ENCODE data around the gene CDC73. TPM values are rescaled to one million over a fixed set of nuclear protein-coding genes. Genes with fewer than 3 reads are reported as not detected.

The CDC73 gene
- total RNA-seq, 1 experiment from 2014 or later = 63.2 TPM

DNA sequence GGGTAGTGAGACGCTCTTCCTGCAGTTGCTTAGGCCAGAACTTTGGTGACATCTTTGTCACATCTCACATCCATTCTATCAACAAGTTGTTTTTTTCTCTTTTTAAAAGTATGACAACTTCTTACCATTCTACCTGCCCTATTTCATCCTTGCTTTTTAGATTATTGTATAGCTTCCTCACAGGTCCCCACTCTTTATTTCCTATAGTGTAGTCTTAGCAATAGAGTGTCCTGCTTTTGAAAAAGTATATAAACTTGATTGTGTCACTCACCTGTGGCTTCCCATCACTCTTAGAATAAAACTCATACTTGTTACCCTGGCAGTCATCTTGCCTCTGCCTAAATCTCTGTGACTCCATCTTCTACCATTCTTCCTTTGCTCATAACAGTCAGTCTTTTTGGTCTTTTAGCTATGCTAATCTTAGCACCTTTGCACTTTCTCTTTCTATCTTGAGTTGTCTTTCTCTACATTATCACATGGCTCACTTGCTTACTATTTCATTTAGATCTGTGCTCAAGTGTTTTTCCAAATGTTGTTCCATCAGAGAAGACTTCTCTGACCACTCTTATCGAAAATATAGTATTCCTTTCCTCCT, 9.5 kb downstream of the CDC73 start:
- H3K4me1 ChIP-seq (ENCODE audit: control insufficient read depth in 1 of 2, insufficient read depth in 2 of 2, low read length in 2 of 2) = peaks cover 13 to 22% of the 10 kb centered on the region in 2 experiments
- DNase-seq (ENCODE audit: low read depth, low spot score) = no peak
- ChIA-PET POLR2A (no interaction called here), CTCF (no interaction called here), RAD21 (ENCODE audit: low non-redundant PET in 1 of 2, low total read pairs in 2 of 2, uncharacterized antibody in 2 of 2, unreplicated experiment in 2 of 2) (no interaction called here)
- no peaks in the 10 kb centered on the region for H3K9me2 ChIP-seq (ENCODE audit: insufficient read depth)
- H3K36me3 ChIP-seq (ENCODE audit: control insufficient read depth in 1 of 2, insufficient read depth in 2 of 2, low read length in 2 of 2) = peaks cover 36 to 41% of the 10 kb centered on the region in 2 experiments
- H3K4me2 ChIP-seq (ENCODE audit: low read length) = no peak overlapping the region
- H3K4me3 ChIP-seq (replicated peaks in 1 of 2; ENCODE audit: low read depth in 1 of 2, low read length in 2 of 2) = no peak overlapping the region
- ATAC-seq = no peak
- intact Hi-C loops (cut with micrococcal nuclease) = no loop called here
- no TSS peak for BruUV-seq (replicated peaks)
- H3K9me3 ChIP-seq (ENCODE audit: control insufficient read depth in 1 of 2, insufficient read depth in 1 of 2, low read depth in 1 of 2, low read length in 2 of 2) = no peaks in the 10 kb centered on the region
- no peak overlapping the region for H3K27ac ChIP-seq (ENCODE audit: low read depth, low read length)
- H3K79me2 ChIP-seq (ENCODE audit: insufficient read depth, low read length) = peaks cover 95% of the 10 kb centered on the region
- H3K27me3 ChIP-seq (ENCODE audit: insufficient read depth, low read length) = no peaks in the 10 kb centered on the region
- H4K20me1 ChIP-seq (ENCODE audit: insufficient read depth) = no peaks in the 10 kb centered on the region; the same call in 1 of the 2 replicates
- no peak overlapping the region for H3K9ac ChIP-seq (ENCODE audit: low read length)
- H2AFZ ChIP-seq (ENCODE audit: low read depth, low read length, poor library complexity, severe bottlenecking) = no peak overlapping the region
- TF ChIP-seq ZFX (IDR thresholded peaks at IDR 0.05) (no peak), ZNF274 (IDR thresholded peaks at IDR 0.05; ENCODE audit: low read depth, low read length) (no peak), CEBPB (IDR thresholded peaks at IDR 0.05; ENCODE audit: low read depth) (no peak), YY1 (IDR thresholded peaks at IDR 0.05; ENCODE audit: extremely low read depth, insufficient replicate concordance, low read depth, low read length) (no peak), SRF (IDR thresholded peaks at IDR 0.05; ENCODE audit: low read depth) (no peak)

- TF ChIP-seq, protein P1, sequence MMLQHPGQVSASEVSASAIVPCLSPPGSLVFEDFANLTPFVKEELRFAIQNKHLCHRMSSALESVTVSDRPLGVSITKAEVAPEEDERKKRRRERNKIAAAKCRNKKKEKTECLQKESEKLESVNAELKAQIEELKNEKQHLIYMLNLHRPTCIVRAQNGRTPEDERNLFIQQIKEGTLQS (IDR thresholded peaks at IDR 0.05) = no peak
- Histone ChIP-seq H3K79me2 (ENCODE audit: insufficient read depth, low read length) (peaks cover 89% of the 10 kb centered on the region), H3K9ac (ENCODE audit: low read length) (no peak overlapping the region), H3K36me3 (ENCODE audit: control insufficient read depth in 1 of 2, insufficient read depth in 2 of 2, low read length in 2 of 2) (peaks cover 28 to 50% of the 10 kb centered on the region in 2 experiments), H3K4me1 (ENCODE audit: control insufficient read depth in 1 of 2, insufficient read depth in 2 of 2, low read length in 2 of 2) (no peaks in the 10 kb centered on the region), H3K27ac (ENCODE audit: low read depth, low read length) (no peak overlapping the region), H3K4me2 (ENCODE audit: low read length) (no peak overlapping the region), H3K9me3 (ENCODE audit: control insufficient read depth in 1 of 2, insufficient read depth in 1 of 2, low read depth in 1 of 2, low read length in 2 of 2) (no peaks in the 10 kb centered on the region), H2AFZ (ENCODE audit: low read depth, low read length, poor library complexity, severe bottlenecking) (no peak overlapping the region), H4K20me1 (ENCODE audit: insufficient read depth) (peaks cover 12% of the 10 kb centered on the region; the same call in 1 of the 2 replicates), H3K27me3 (ENCODE audit: insufficient read depth, low read length) (no peaks in the 10 kb centered on the region), H3K4me3 (replicated peaks in 1 of 2; ENCODE audit: low read depth in 1 of 2, low read length in 2 of 2) (no peak overlapping the region), H3K9me2 (ENCODE audit: insufficient read depth) (no peaks in the 10 kb centered on the region)
- ATAC-seq (no peak), DNase-seq (ENCODE audit: low read depth, low spot score) (no peak)
- RAD21 ChIA-PET (ENCODE audit: low non-redundant PET in 1 of 2, low total read pairs in 2 of 2, uncharacterized antibody in 2 of 2, unreplicated experiment in 2 of 2) = no interaction called here
- CTCF ChIA-PET = no interaction called here
- POLR2A ChIA-PET = no interaction called here
- intact Hi-C loops (cut with micrococcal nuclease) = loop anchor here (5.0 kb wide), 1 partner anchor 1157 kb away; no protein-coding TSS in a partner anchor
- no TSS peak for BruUV-seq (replicated peaks)
Measured at GRCh38 chr1:193140254-193140653, 18.4 kb downstream of the CDC73 start.

All from HCT116 (cell line).